Right lobe of liver (tissue), 6 donors: ENCODE results near the gene CEP89. TPM values are rescaled to one million over a fixed set of nuclear protein-coding genes. Genes with fewer than 3 reads are reported as not detected.

Experiments
- ATAC-seq, 4 donors: fragments of 200-7000 bp; cut with Tn5 transposase; one replicate each; pipeline ENCODE4 v1.9.1; 2020; ENCODE audit warnings: mild to moderate bottlenecking in 4 of 4, moderate library complexity in 4 of 4
- DNase-seq, 3 donors: peaks; one replicate each; pipeline ENCODE4 v3.0.0-alpha.2; 2020
- H3K27ac ChIP-seq, 3 donors: fragments of 200-600 bp; one replicate each; pipeline ENCODE4 v1.8.0; 2022
- H3K27me3 ChIP-seq, 2 donors: fragments of 200-600 bp; one replicate each; pipeline ENCODE4 v1.8.0; 2022
- H3K36me3 ChIP-seq, 4 donors: fragments of 200-600 bp; sonication (generic) in 1 of 4; one replicate each; pipeline versions ENCODE4 v1.5.1 to v1.8.0; 2017 to 2022; ENCODE audit warnings: control low read depth in 1 of 4
- H3K4me1 ChIP-seq, 4 donors: fragments of 200-600 bp; sonication (generic) in 1 of 4; one replicate each; pipeline versions ENCODE4 v1.5.1 to v1.8.0; 2017 to 2022; ENCODE audit warnings: control low read depth in 1 of 4
- H3K4me3 ChIP-seq, 3 donors: fragments of 200-600 bp; one replicate each; pipeline ENCODE4 v1.8.0; 2022
- H3K9me3 ChIP-seq, 4 donors: fragments of 200-600 bp; sonication (generic) in 1 of 4; one replicate each; pipeline versions ENCODE4 v1.5.1 to v1.8.0; 2017 to 2022; ENCODE audit warnings: control low read depth in 1 of 4
- POLR2A ChIP-seq: fragments of 450-650 bp; IDR thresholded peaks from one replicate; pipeline ENCODE4 v1.6.1; 2017; ENCODE audit warnings: antibody characterized with exemption, mild to moderate bottlenecking
- WGBS: methylation state at CpG from one replicate; pipeline ENCODE4 v1.1.6; 2018; ENCODE audit warnings: low coverage, low lambda C conversion rate; ENCODE audit not compliant: insufficient coverage; ENCODE audit errors: missing lambda C conversion rate; 5-methylcytosine and 5-hydroxymethylcytosine counted together
- intact Hi-C, 2 donors: fragments of 100-400 bp; cut with DNase I; formaldehyde crosslinking; loops; one replicate each; pipeline versions ENCODE4 v1.11.2 to v1.14.1; 2022
- total RNA-seq, 6 experiments: library from RNA; depleted of rRNA in 2 of 6; stranded (reverse); fragments of >200 nt in 2 of 6; fragmentation: NEBNext Ultra II Directional in 3 of 6; extraction: Animal tissue kit (Norgen Biotek cat#: 25700) in 3 of 6; gene quantifications; one replicate each; pipeline versions ENCODE4 v1.1.0 to v1.2.4, GENCODE V29; 2016 to 2023
- TF ChIP-seq, protein P1 (sequence below), 4 donors: fragments of 200-600 bp in 3 of 4; fragments of 450-650 bp in 1 of 4; IDR thresholded peaks; one replicate each; pipeline versions ENCODE4 v1.5.1 to v1.8.0; 2016 to 2022; ENCODE audit warnings: antibody characterized with exemption in 4 of 4, mild to moderate bottlenecking in 2 of 4
- donor health status: DM: no; HTN: yes; CAD: no.
- donor health status: DM: no; HTN: no; CAD: no.
- donor health status: DM: no; HTN: no; CAD: no.
- donor health status: DM: no; HTN: yes; CAD: no.
- donor health status: DM: no; HTN: yes; CAD: no.

Gene CEP89
- total RNA-seq, 6 experiments from 2014 or later, result 2.9 to 5.7 (median 4.7) TPM

GRCh38 chr19:32910874-32911273 lies 60.9 kb downstream of the CEP89 start:
- no peak for ATAC-seq
- intact Hi-C loops, result no loop called here
- Histone ChIP-seq H3K4me1 (no peaks in the 10 kb centered on the region), H3K4me3 (no peak overlapping the region), H3K27ac (no peak overlapping the region), H3K36me3 (no peaks in the 10 kb centered on the region), H3K9me3 (no peaks in the 10 kb centered on the region), H3K27me3 (no peaks in the 10 kb centered on the region)
- no peak for TF ChIP-seq POLR2A
- TF ChIP-seq, protein P1, sequence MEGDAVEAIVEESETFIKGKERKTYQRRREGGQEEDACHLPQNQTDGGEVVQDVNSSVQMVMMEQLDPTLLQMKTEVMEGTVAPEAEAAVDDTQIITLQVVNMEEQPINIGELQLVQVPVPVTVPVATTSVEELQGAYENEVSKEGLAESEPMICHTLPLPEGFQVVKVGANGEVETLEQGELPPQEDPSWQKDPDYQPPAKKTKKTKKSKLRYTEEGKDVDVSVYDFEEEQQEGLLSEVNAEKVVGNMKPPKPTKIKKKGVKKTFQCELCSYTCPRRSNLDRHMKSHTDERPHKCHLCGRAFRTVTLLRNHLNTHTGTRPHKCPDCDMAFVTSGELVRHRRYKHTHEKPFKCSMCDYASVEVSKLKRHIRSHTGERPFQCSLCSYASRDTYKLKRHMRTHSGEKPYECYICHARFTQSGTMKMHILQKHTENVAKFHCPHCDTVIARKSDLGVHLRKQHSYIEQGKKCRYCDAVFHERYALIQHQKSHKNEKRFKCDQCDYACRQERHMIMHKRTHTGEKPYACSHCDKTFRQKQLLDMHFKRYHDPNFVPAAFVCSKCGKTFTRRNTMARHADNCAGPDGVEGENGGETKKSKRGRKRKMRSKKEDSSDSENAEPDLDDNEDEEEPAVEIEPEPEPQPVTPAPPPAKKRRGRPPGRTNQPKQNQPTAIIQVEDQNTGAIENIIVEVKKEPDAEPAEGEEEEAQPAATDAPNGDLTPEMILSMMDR (IDR thresholded peaks at IDR 0.05), result no peak
- 98% methylated on average over 5 of the region's 5 CpGs for WGBS
- DNase-seq, result no peak

DNA sequence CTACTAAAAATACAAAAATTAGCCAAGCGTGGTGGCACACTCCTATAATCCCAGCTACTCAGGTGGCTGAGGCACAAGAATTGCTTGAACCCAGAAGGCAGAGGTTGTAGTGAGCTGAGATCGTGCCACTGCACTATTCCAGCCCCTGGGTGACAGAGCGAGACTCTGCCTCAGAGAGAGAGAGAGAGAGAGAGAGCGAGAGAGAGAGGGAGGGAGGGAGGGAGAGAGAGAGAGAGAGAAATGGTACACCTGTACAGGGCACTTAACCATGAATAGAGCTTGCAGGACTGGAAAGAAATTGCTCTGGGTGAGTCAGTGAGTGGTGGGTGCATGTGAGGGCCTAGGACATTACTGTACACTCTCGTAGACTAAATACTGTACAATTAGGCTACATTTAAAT lies 61.7 kb downstream of the CEP89 start:
- WGBS, result 95% methylated on average over 5 of the region's 5 CpGs
- TF ChIP-seq, protein P1 (IDR thresholded peaks at IDR 0.05), result no peak
- TF ChIP-seq POLR2A, result no peak
- ATAC-seq (no peak), DNase-seq (no peak)
- intact Hi-C loops, result no loop called here
- Histone ChIP-seq H3K27ac (no peak overlapping the region), H3K9me3 (no peaks in the 10 kb centered on the region), H3K4me3 (no peak overlapping the region), H3K36me3 (no peaks in the 10 kb centered on the region), H3K27me3 (no peaks in the 10 kb centered on the region), H3K4me1 (no peaks in the 10 kb centered on the region)

GRCh38 chr19:32909257-32909656 lies 62.5 kb downstream of the CEP89 start:
- intact Hi-C loops, result no loop called here
- TF ChIP-seq, protein P1 (IDR thresholded peaks at IDR 0.05), result no peak
- TF ChIP-seq POLR2A, result no peak
- Histone ChIP-seq H3K9me3 (no peaks in the 10 kb centered on the region), H3K27ac (no peak overlapping the region), H3K36me3 (no peaks in the 10 kb centered on the region), H3K4me3 (no peak overlapping the region), H3K4me1 (no peaks in the 10 kb centered on the region), H3K27me3 (no peaks in the 10 kb centered on the region)
- no peak for DNase-seq
- ATAC-seq, result no peak

GRCh38 chr19:32908641-32909190 lies 63.0 kb downstream of the CEP89 start:
- TF ChIP-seq, protein P1 (IDR thresholded peaks at IDR 0.05), result no peak
- no peak for TF ChIP-seq POLR2A
- WGBS, result 92% methylated on average over 6 of the region's 7 CpGs

DNA sequence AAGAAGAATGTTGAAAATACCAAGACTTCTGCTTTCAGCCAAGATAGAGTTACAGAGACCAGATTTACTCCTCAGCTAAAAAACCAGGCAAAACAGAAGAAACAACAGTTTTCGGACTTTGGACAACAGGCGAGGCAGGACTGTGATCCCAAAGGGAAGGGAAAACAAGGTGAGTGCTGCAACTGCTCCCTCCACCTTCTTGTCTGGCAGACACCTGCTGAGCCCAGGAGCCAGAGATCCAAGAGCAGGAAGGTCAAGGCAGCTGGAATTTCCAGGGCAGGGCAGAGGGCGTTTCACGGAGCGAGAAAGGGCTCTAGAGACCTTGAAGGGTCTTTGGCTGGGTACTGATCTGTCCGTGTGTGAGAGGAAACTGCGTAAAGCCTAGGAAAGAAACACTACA lies 69.3 kb downstream of the CEP89 start:
- Histone ChIP-seq H3K4me3 (no peak overlapping the region), H3K27ac (no peak overlapping the region), H3K9me3 (no peaks in the 10 kb centered on the region), H3K4me1 (no peaks in the 10 kb centered on the region), H3K27me3 (no peaks in the 10 kb centered on the region), H3K36me3 (no peaks in the 10 kb centered on the region)
- intact Hi-C loops, result no loop called here
- 81% methylated on average over 7 of the region's 7 CpGs for WGBS
- DNase-seq (no peak), ATAC-seq (no peak)
- no peak for TF ChIP-seq POLR2A
- TF ChIP-seq, protein P1 (IDR thresholded peaks at IDR 0.05), result no peak

More at GRCh38 chr19:32908641-32909190, 63.0 kb downstream of the CEP89 start:
- ATAC-seq, result no peak
- no peaks in the 10 kb centered on the region for H3K9me3 ChIP-seq
- H3K27ac ChIP-seq, result no peak overlapping the region
- DNase-seq, result no peak
- H3K4me3 ChIP-seq, result no peak overlapping the region
- H3K36me3 ChIP-seq, result no peaks in the 10 kb centered on the region
- intact Hi-C loops, result no loop called here
- no peaks in the 10 kb centered on the region for H3K27me3 ChIP-seq
- H3K4me1 ChIP-seq, result no peaks in the 10 kb centered on the region
